Measurements from ENCODE around the gene CHRD. TPM values are rescaled to one million over a fixed set of nuclear protein-coding genes. Genes with fewer than 3 reads are reported as not detected.
A peak's percentile ranks its signal among the peaks of the same experiment; 100 is the strongest.

Gene CHRD
- total RNA-seq, 1 experiment from 2014 or later, result 1.8 TPM

- peaks cover 4% of the 10 kb centered on the region for H4K20me1 ChIP-seq (ENCODE audit: control insufficient read depth, insufficient read depth, insufficient read length)
- no peak overlapping the region for H3T11ph ChIP-seq (ENCODE audit: low read length)
- H2BK120ac ChIP-seq (ENCODE audit: low read depth, low read length, poor library complexity, severe bottlenecking), result no peak overlapping the region
- peak overlapping the region in 1 of 2 experiments; percentile 63; a peak in 4 of 5 replicates for H3K4me3 Mint-ChIP-seq
- no peak overlapping the region for H2BK5ac ChIP-seq (ENCODE audit: insufficient read length, low read length)
- H3K14ac ChIP-seq (ENCODE audit: insufficient read depth, low read length), result no peak overlapping the region
- no peak overlapping the region for H3K9ac ChIP-seq (ENCODE audit: extremely low read depth, insufficient read length, low read length)
- H3K27ac ChIP-seq (ENCODE audit: insufficient read length, low read depth, low read length), result no peak overlapping the region
- no peak overlapping the region for H3K23ac ChIP-seq (ENCODE audit: insufficient read length, low read depth, low read length)
- H3K4me2 ChIP-seq (ENCODE audit: insufficient read depth, insufficient read length, low read length), result no peak overlapping the region
- H4K8ac ChIP-seq (replicated peaks; ENCODE audit: insufficient read length, low read depth, low read length), result no peak overlapping the region
- H3K79me2 ChIP-seq (ENCODE audit: insufficient read depth, low read length), result no peaks in the 10 kb centered on the region
- no peak for TF ChIP-seq CTCF (conservative IDR thresholded peaks at IDR 0.05)
- no peak overlapping the region for H2AFZ ChIP-seq (ENCODE audit: low read length)
- H2BK12ac ChIP-seq (ENCODE audit: insufficient read length, low read depth, low read length), result no peak overlapping the region
- H3K27ac Mint-ChIP-seq, result peak overlapping the region in 2 of 3 experiments; percentile 6 to 90; a peak in 3 of 7 replicates
- H3K18ac ChIP-seq (ENCODE audit: insufficient read length, low read depth, low read length), result no peak overlapping the region
- H3K4ac ChIP-seq (ENCODE audit: low read depth, low read length), result no peak overlapping the region
- H3K9me3 Mint-ChIP-seq, result no peaks in the 10 kb centered on the region; a peak in 1 of 5 replicates
- H3K79me1 ChIP-seq (ENCODE audit: insufficient read depth, low read depth, low read length, poor library complexity, severe bottlenecking), result no peaks in the 10 kb centered on the region
- no peak overlapping the region for H2BK20ac ChIP-seq (ENCODE audit: low read depth, low read length, poor library complexity, severe bottlenecking)
- DNase-seq, result no peak
- H2AK5ac ChIP-seq (ENCODE audit: insufficient read length, low read length), result no peak overlapping the region
- no peak overlapping the region for H2BK15ac ChIP-seq (ENCODE audit: low read depth, low read length)
- no peaks in the 10 kb centered on the region; the same call in 1 of the 2 replicates for H3K27me3 Mint-ChIP-seq (ENCODE audit: low read depth)
- no peak overlapping the region for H3K56ac ChIP-seq (ENCODE audit: insufficient read length, low read depth, low read length)
- no peaks in the 10 kb centered on the region for H3K27me3 ChIP-seq (ENCODE audit: insufficient read depth, low read length)
- no peak overlapping the region for H4K5ac ChIP-seq (ENCODE audit: insufficient read length, low read depth, low read length)
- no peaks in the 10 kb centered on the region for H3K9me3 ChIP-seq (ENCODE audit: control insufficient read depth, low read depth, low read length)
- peaks cover 34 to 37% of the 10 kb centered on the region in 2 experiments for H3K4me1 Mint-ChIP-seq
- H3K23me2 ChIP-seq (ENCODE audit: insufficient read length, low read depth, low read length, poor library complexity, severe bottlenecking), result peaks cover 10% of the 10 kb centered on the region
- no peak overlapping the region for H4K91ac ChIP-seq (ENCODE audit: insufficient read length, low read depth, low read length)
- no peaks in the 10 kb centered on the region for H3K4me1 ChIP-seq (ENCODE audit: insufficient read depth, low read length)
- no CpG with 5 or more reads among the region's 7 CpGs for WGBS (ENCODE audit: extremely low coverage, insufficient read length, low lambda C conversion rate)
- peaks cover 22 to 44% (median 29%) of the 10 kb centered on the region in 3 experiments for H3K36me3 Mint-ChIP-seq (ENCODE audit: insufficient read depth in 1 of 3, low read depth in 3 of 3)
These were observed 41.9 kb upstream of the CHRD start for GRCh38 chr3:184337981-184338380.
